ENCODE results near the gene KRTAP5-9.
"Not testable (repeated sequence)": the region's sequence is repeated elsewhere in the genome, so short reads cannot be mapped to it uniquely, and the experiment has no call there.

The KRTAP5-9 gene, protein sequence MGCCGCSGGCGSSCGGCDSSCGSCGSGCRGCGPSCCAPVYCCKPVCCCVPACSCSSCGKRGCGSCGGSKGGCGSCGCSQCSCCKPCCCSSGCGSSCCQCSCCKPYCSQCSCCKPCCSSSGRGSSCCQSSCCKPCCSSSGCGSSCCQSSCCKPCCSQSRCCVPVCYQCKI

DNA sequence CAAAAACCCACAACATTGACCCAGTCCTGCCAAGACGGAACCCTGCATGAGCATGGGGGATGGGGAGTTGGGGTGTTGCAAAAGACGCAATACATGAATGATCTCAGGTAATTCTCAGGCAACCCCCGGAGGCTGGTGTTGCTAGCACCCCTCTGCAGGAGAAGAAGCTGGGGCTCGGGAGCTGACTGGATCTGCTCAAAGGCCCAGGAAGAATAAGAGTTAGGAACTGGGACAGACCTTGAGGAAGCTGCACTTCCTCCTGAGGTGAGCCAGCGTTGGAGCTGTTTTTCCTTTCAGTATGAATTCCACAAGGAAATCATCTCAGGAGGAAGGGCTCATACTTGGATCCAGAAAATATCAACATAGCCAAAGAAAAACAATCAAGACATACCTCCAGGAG, at the start of gene KRTAP5-9:
Gene KRTAP5-9, plus strand, starts transcription at position 301 of the 400 bp plus-strand sequence. CDS start 238 bp downstream, outside the sequence.
- no peak for DNase-seq
- intact Hi-C loops (cut with DNase I) = no loop called here

DNA sequence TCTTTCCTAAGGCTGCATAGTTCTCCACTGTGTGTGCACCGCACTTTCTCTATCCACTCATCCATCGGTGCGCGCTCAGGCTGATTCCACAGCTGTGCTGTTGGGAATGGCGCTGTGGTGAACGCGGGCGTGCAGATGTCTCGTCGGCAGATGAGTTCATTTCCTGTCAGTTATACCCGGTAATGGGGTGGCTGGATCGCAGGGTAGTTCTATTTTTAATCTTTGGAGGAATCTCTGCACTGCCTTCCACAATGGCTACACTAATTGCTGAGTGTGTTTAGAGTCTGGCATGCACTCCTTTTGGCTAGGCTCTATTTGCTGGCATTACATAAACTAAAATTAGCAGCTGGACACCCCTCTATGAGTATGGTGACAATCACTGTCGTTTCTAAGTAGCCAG, 49.1 kb upstream of the KRTAP5-9 start:
- intact Hi-C loops (cut with DNase I) = no loop called here
- peak in 2 of 10 donors; percentile 10 to 88 for DNase-seq

DNA sequence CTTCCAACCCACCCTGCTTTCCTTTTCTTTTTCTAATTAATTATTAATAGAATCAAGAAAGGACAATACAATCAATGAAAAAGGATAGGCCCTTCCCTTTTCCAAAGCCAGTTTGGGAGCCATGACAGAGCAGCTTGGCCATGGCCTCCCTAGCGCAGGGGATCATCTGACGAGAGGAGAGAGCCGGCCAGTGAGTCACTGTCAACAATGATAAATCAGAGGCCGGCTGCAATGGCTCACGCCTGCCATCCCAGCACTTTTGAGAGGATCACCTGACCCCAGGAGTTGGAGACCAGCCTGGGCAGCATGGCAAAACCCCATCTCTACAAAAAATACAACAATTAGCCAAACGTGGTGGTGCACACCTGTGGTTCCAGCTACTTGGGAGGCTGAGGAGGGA, 48.7 kb upstream of the KRTAP5-9 start:
- intact Hi-C loops (cut with DNase I) = no loop called here
- peak in 1 of 10 donors; percentile 62 for DNase-seq

GRCh38 chr11:71500601-71501021, 47.6 kb upstream of the KRTAP5-9 start:
- DNase-seq = peak in 1 of 10 donors; percentile 82
- intact Hi-C loops (cut with DNase I) = no loop called here

- DNase-seq = no peak
- intact Hi-C loops (cut with DNase I) = no loop called here
Observed at GRCh38 chr11:71501071-71501985, 46.9 kb upstream of the KRTAP5-9 start.

GRCh38 chr11:71502026-71502425, 46.2 kb upstream of the KRTAP5-9 start:
- DNase-seq = no peak
- intact Hi-C loops (cut with DNase I) = no loop called here

GRCh38 chr11:71502871-71503435, 45.3 kb upstream of the KRTAP5-9 start:
- intact Hi-C loops (cut with DNase I) = no loop called here
- no peak for DNase-seq

GRCh38 chr11:71504531-71504930, 43.7 kb upstream of the KRTAP5-9 start:
- intact Hi-C loops (cut with DNase I) = no loop called here

DNA sequence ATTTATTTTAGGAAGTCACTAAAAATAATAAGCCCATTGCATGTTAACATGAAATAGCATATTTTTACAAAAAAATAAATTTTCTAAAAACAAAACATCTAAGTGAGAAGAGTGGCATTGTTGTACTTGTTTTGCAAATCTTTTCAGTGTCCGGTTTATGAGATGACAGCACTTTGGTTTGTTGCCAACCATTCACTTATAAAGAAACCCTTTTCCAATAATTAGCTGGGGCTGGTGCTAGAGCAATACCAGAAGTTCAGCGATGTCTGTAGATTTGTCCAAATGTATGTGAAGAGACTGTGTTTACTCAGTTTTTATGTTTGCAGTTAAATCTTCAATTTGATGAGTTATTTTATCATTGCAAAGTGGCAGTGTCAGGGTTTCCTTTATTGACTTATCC, 43.2 kb upstream of the KRTAP5-9 start:
- intact Hi-C loops (cut with DNase I) = no loop called here
- DNase-seq = no peak

More at GRCh38 chr11:71504531-71504930, 43.7 kb upstream of the KRTAP5-9 start:
- DNase-seq = no peak

DNA sequence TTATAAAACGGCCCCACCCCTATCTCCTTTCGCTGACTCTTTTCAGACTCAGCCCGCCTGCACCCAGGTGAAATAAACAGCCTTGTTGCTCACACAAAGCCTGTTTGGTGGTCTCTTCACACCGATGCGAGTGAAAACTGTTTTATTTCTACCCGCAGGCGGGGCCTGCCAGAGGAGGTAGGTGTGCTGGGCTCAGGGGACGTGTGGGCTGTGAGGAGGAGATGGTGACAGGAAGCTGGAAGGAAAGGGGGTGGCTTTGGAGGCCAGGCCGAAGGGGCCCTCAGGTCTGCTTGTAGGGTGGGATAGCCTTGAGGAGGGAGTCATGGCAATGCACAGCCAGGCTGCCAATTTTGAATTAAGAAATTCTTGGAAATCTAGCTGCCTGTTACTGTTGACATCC, 42.4 kb upstream of the KRTAP5-9 start:
- DNase-seq = no peak
- intact Hi-C loops (cut with DNase I) = no loop called here

DNA sequence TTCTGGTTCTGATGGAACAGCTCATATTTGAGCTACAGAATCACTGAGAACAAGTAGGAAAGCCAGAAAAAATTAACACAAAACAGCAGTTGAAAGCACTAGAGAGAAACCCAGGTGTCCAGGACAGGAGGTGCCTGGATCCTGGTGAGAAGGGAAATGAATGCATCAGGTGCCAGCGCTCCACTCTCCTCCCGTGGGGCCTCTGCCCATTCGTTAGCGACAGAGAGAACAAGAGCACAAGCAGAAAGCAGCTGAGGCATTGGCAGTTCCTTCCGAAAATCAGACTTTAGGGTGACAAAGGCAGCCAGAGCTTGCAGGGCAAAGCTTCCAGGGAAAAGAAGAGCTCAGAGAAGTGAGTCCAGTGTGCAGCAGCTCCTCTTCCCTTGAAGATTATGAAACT, 41.1 kb upstream of the KRTAP5-9 start:
- intact Hi-C loops (cut with DNase I) = no loop called here
- DNase-seq = peak in 1 of 10 donors; percentile 26

DNA sequence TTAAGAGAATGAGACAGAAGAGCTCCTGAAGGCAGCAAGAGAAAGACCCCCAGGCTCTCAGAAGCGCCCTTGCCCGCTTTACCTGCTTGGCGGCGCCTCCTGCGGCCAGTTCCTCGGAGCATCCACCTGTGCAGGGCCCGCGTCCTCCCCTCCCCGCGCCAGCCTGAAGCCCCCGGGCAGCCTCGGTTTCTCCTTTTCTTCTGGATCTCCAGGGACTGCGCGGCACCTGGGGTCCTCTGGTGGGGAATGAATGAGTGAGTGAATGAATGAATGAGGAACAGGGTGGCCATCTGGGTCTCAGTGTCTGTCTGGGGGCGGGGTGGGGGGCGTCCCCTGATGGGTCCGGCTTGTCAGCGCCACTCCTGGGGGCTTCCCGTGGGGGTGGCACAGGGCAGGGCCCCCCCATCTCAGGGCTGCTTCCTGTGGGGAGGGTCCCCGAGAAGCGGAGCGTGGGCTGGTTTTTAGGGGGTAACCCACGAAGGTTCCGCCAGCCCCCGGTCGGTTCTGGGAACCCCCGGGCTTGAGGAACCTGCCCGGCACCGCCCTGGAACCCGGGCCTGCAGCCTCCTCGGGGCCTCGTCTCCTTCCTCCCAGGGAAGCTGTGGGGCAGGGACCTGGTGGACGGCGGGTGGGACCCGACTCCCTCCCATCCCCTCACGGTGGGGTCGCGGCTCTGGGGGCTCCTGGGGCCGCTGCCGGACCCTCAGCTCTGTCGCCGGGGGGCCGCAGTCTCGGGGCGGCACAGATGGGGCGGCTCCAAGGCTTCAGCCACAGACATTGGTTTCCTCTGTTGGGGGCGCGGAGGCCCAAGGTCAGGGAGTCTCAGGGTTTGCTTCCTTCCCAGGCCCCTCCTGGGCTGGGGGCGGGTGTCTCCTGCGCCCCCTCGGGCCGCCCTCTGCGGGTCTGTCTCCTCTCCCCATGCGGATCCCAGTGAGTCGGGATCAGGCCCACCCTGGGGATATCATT, 29.4 kb upstream of the KRTAP5-9 start:
- intact Hi-C loops (cut with DNase I) = no loop called here
- DNase-seq = peak in 1 of 10 donors; percentile 81

DNA sequence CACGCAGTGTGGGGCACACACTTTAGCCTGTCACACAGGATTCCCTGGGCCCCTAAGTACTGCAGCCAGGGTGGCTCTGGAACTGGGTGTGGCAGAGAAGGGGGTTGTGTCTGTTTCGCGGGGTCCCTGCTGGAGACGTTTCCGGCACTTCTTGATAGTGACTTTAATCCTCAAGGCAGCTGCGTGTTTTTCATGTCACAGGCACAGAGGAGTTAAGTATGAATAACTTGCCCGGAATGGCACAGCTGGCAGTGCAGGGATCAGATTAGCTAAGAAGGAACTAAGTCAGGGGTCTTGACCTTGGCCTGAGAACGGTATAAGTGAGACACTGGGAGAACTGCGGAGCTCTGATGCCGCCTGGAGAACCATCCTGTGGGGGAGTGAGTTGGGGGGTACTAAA, 28.7 kb upstream of the KRTAP5-9 start:
- DNase-seq = no peak
- intact Hi-C loops (cut with DNase I) = no loop called here

- DNase-seq = no peak
- intact Hi-C loops (cut with DNase I) = no loop called here
Observed at GRCh38 chr11:71525188-71525937, 22.9 kb upstream of the KRTAP5-9 start.

GRCh38 chr11:71525938-71526495, 22.2 kb upstream of the KRTAP5-9 start:
- DNase-seq = no peak
- intact Hi-C loops (cut with DNase I) = no loop called here

DNA sequence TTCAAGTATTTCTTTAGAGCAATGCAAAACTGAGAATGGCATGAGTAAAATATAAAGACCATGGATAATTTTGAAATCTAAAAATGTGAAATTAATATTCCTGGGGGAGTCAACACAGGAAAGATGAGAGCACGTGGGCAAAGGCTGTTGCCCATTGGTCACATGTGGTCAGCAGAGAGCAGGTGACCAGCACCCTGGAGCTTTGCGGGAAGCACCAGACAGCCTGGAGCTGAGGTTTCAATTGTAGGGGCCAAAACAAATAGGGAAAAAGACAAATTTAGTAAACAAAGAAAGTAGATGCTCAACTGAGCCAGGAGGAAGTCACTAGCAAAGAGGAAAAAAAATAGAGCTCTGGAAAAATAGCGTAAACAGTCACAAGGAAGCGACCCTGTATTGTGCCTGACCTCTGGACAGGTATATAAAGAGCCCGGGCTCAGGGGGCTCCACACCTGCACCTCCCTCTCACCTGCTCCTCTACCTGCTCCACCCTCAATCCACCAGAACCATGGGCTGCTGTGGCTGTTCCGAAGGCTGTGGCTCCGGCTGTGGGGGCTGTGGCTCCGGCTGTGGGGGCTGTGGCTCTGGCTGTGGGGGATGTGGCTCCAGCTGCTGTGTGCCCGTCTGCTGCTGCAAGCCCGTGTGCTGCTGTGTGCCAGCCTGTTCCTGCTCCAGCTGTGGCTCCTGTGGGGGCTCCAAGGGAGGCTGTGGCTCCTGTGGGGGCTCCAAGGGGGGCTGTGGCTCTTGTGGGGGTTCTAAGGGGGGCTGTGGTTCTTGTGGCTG, 21.2 kb upstream of the KRTAP5-9 start, which contains the start of gene KRTAP5-7:
Gene KRTAP5-7, plus strand, starts transcription at position 472 of the 780 bp plus-strand sequence. Its CDS starts 34 bp downstream, at position 506.
- DNase-seq; intact Hi-C loops (cut with DNase I): not testable (repeated sequence)

GRCh38 chr11:71527576-71528210, 20.5 kb upstream of the KRTAP5-9 start:
- intact Hi-C loops (cut with DNase I) = no loop called here
- DNase-seq = peak in 1 of 10 donors; percentile 10

DNA sequence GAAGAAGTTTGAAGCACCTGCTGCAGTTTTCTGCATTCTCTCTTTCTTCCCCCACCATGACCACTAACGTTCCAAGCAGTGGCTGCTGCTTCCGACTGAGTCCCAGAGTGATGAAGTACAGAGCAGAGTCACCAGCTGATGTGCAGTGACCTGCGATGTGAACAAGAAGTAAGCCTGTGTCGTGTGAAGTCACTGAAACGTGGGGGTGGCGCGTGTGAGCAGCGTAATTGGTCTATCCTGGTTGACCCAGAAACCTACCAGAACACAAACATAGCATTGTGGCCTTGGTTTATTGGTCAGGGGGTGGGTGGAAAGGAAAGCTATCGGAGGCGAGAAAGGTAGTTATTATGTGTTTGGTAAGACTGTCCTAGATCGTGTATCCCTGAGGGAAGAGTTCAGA, 17.6 kb upstream of the KRTAP5-9 start:
- DNase-seq = no peak
- intact Hi-C loops (cut with DNase I) = no loop called here
